HG02981 (cell line): ENCODE measurements around the gene NAV1.
"Not testable (repeated sequence)": the region's sequence is repeated elsewhere in the genome, so short reads cannot be mapped to it uniquely, and the experiment has no call there.

Experiments used
- ATAC-seq: cut with Tn5 transposase; IDR thresholded peaks from one replicate; pipeline ENCODE4 v1.9.1; 2021; ENCODE audit warnings: mild to moderate bottlenecking, moderate library complexity; ENCODE audit not compliant: unreplicated experiment

NAV1 gene, protein sequence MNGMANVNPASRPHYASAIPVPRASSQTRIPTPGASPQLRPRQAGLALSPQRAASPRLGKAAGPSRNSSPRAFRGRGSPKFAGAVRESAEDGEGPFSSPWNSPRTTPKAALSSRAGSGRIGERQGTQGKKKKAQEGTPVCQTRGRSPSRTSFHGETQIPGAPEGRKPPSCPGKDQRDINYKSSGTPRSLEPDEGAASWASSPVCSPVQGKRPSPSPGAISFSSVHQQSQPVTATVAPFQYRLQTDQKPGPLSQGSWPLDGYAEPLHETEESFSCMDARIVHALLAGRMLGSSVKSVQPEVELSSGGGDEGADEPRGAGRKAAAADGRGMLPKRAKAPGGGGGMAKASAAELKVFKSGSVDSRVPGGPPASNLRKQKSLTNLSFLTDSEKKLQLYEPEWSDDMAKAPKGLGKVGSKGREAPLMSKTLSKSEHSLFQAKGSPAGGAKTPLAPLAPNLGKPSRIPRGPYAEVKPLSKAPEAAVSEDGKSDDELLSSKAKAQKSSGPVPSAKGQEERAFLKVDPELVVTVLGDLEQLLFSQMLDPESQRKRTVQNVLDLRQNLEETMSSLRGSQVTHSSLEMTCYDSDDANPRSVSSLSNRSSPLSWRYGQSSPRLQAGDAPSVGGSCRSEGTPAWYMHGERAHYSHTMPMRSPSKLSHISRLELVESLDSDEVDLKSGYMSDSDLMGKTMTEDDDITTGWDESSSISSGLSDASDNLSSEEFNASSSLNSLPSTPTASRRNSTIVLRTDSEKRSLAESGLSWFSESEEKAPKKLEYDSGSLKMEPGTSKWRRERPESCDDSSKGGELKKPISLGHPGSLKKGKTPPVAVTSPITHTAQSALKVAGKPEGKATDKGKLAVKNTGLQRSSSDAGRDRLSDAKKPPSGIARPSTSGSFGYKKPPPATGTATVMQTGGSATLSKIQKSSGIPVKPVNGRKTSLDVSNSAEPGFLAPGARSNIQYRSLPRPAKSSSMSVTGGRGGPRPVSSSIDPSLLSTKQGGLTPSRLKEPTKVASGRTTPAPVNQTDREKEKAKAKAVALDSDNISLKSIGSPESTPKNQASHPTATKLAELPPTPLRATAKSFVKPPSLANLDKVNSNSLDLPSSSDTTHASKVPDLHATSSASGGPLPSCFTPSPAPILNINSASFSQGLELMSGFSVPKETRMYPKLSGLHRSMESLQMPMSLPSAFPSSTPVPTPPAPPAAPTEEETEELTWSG (N-terminal part only)

GRCh38 chr1:201538612-201539551, at the start of gene NAV1:
NAV1 (plus strand) TSS chr1:201539127; CDS start chr1:201622885, 83,758 bp downstream.
- ATAC-seq, result no peak

DNA sequence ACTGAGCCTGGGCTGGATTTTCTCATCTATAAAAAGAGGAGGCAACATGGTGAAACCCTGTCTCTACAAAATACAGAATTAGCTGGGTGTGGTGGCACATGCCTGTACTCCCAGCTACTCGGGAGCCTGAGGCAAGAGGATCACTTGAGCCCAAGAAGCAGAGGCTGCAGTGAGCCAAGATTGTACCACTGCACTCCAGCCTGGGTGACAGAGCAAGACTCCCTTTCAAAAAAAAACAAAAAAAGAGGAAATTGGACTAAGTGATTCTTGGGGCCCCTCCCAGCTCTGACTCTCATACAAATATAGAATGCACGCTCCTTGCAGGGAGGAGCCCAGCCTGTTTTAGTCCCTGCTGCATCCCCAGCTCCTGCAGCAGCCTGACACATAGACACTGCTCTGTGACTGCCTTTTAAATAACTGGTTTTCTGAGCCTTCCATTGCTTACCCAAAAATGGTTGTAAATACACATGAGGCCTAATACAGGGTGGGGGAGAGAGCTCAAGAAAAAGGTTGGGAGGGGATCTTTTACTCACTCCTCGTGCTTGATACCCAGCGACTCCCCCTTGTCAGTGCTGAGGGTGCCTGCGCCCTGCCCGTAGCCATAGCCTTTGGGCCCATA, 49.2 kb upstream of the NAV1 start:
- no peak for ATAC-seq

GRCh38 chr1:201490708-201491131, 48.2 kb upstream of the NAV1 start:
- ATAC-seq, result no peak

DNA sequence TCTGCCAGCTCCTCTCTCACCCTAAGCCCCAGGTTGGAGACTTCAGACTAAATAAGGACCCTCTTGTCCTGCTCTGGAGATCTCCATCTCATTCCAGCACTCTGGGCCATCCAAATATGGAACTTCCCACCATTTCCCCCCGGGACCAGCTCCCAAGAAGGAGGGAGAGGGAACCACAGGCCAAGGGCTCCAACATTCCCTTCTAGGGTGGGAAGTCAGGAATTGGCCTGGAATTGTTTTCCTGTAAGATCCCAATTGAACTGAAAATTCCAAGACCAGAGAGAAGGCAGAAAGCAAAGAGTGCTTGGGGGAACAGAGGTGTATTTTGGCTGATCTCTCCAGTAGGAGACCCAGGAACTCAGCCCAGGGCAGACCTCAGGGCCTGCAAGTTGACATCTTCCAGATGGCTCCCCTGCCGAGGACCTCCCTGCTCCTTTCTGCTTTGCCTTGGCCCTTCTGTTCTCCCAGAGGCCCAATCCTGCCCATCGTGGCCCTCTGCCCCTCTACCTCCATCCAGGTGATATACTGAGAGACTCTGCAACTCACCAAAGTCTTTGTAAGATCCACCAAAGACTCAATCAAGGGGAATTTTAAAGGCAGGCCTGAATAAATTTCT, 46.9 kb upstream of the NAV1 start:
- no peak for ATAC-seq

GRCh38 chr1:201493026-201493656, 45.8 kb upstream of the NAV1 start:
- not testable (repeated sequence) for ATAC-seq

GRCh38 chr1:201493757-201494617, 44.9 kb upstream of the NAV1 start:
- no peak for ATAC-seq

DNA sequence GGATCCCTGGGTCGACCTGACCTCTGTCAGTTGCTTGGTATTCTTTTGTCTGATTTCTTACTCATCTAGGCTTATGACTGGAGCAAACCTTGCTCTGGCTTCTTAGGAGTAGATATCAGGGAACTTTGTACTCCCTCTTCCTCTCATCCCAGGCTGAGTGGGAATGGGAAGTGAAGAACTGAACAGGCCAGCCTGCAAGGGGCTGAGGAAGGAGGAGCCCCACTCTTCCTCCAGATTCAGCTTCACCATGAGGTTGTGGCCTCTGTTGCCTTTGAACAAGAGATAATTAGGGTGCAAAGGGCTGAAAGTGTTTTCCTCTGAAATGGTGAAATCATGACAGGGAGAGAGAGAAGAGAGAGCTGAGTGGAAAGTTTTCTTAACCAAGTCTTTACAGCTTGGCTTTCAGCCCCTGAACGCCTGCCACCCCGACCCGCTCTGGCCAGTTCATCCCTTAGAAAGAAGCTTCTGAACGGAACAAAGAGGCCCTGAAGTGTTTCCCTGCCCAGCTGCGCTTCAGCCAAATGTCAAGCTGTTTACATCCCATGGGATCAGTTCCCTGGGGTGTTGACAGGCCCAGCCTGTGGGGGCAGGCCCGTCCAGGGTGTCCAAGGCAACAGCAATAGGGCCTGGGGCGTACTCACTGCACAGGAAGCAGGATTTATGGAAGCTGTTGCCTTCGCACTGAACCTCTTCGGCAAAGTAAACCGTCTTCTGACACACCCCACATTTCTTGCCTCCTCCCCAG, 43.2 kb upstream of the NAV1 start:
- ATAC-seq, result no peak

DNA sequence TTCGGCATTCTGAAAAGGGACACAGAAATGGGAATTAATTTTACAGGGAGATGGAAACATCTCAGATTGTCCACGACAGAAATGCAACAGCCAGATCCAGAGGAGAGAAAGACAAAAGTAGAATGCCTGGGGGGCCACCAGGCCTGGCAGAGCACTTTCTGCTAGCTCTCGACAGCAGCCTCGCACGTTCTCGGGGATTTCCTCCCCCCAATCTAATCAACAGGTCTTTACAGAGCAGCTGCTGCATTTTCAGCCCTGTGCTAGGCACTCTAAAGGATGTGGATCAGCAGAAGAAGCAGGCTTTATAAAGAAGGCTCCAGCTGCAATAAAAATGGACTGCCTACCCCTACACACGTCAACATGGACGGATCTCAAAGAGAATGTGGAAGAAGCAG, 42.6 kb upstream of the NAV1 start:
- ATAC-seq, result no peak

DNA sequence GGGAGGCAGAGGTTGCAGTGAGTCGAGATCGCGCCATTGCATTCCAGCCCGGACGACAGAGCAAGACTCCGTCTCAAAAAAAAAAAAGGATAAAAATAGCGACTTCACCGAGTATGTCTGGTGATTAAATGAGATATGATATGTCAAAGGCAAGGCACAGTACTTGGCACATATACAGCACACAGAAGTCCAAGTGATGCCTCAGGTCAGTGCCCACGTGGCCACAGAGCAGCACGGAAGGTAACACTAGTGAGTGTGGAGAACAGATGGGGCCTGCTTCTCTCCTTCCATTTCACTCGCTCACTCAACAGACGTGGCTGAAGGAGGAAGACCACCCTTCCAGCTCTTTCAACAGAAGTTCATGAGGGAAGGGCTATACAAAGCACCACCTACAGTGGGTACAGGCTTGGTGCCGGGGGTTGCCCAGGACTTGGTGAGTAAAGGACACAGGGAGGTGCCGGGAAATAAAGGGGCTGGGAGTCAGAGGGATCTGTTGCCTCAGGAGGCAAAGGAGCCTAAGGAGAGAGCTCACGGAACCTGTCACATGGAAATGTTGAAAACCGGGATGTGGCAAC, 40.9 kb upstream of the NAV1 start:
- no peak for ATAC-seq

- ATAC-seq, result no peak
Observed at GRCh38 chr1:201498621-201499020, 40.3 kb upstream of the NAV1 start.

DNA sequence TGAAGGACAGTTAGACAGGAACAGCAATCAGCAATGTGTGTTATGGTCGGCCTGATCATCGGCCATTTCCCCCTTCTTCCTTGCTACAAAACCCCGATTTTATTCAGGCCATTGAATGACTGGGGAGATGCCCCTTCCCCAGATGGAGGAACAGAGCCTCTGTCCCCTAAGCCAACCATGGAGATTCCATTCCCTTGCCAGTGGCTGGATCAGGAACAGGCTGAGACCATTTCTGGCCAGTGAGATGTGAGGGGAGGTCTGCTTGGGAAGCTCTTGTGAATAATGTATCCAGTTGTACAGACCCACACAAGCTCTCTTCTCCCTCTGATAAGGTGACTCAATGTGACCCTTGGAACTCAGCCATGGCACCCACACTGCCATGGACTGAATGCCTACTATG, 39.7 kb upstream of the NAV1 start:
- no peak for ATAC-seq

DNA sequence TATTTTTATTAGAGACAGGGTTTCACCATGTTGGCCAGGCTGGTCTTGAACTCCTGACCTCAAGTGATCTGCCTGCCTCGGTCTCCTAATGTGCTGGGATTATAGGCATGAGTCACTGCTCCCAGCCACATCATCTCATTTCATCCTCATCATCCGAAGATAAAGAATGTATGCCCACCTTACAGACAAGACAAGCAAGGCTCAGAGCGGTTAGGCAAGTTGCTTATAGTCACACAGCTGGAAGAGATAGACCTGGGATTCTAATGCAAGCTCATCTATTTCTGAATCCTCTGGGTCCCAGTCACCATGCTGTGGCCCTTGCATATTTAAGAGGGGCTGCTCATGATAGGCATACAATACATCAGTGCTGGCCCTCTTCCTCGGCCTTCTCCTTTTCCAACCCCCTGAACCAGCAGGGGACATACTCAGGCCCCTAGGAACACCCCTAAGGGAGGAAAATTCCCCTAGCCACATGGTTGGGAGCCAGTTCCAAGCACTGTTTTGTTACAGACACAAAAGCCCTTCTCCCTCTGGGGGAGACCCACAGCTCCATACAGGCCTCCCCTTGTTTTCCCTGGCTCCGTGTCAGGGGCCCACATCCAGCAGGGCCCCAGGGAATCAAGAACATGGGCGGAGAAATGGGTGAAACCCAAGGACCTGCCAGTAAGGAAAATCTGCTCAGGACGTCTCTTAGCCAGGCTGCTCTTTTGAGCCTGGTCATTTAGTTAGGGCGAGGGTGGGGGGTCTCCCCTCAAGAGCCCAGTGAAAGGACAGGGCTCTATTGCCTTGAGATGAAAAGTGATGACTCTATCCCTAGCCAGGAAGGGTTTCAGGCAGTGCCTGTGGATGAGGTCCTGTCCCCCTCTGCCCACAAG, 38.9 kb upstream of the NAV1 start:
- ATAC-seq, result no peak

DNA sequence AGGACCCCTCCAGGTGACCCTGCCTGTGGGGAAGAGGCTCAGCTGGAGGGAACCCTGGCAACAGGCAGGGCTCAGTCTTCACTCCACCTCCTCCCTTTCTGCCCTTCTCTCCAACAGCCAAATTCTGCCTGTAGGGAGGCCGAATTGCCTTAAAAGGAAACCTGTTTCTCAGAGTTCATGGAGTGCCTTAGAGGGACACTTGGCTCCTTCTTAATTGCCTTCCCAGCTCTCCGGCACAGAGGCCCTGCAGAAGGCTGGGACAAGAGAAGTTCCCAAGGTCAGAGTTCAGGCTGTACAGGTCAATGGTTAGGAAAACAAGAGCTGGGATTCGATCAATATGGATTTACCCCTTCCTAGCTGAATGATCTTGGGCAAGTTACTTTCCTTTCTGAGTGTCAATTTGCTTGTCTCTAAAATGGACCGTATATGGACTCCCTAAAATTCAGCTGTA, 38.2 kb upstream of the NAV1 start:
- no peak for ATAC-seq

- ATAC-seq, result no peak
Observed at GRCh38 chr1:201501144-201501543, 37.8 kb upstream of the NAV1 start.

- ATAC-seq, result no peak
Observed at GRCh38 chr1:201501812-201502510, 37.0 kb upstream of the NAV1 start.
